Lower leg skin (tissue), 3 donors: ENCODE data around the gene GTF3A.

ENCODE experiments used
- POLR2A ChIP-seq, 2 donors: fragments of 450-650 bp; IDR thresholded peaks; one replicate each; pipeline ENCODE4 v1.6.1; 2016 to 2017; ENCODE audit warnings: antibody characterized with exemption in 2 of 2, mild to moderate bottlenecking in 1 of 2, moderate library complexity in 1 of 2
- TF ChIP-seq, protein P1 (sequence below), 3 donors: fragments of 450-650 bp; IDR thresholded peaks; one replicate each; pipeline ENCODE4 v1.5.1; 2016; ENCODE audit warnings: antibody characterized with exemption in 3 of 3, mild to moderate bottlenecking in 3 of 3, moderate library complexity in 2 of 3

DNA sequence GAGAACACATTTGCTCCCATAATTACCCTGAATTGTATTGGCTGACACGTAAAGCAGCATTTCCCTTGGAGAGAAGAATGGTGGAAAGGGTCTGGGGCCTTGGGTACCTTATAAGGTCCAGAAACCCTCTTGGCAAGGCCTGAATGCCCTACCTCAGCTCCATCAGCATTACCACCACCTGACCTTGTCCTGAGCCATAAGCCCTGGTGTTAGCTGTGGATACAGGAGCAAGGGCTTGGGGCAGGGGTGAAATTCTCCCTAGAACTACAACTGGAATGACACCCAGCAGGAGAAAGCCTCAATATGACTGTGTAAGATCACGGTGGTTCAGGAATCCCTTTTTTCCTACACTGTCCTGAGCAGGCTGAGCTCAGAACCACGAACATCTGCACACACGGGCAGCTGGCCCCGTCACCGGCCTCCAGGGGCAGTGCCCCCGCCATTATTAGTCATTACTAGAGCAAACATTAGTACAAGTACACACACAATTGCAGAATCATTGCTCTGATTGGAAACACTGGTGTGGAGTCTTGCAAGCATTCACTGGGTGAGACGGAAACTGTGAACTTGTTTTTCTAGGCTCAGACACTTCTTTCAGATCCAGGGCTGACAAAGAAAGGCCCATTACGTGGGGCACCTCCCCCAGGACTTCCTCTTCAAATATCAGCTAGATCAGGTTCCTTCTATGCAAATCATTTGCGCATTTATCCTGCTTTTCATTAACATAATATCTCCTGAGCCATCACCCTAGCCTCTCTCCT lies 52.7 kb downstream of the GTF3A start:
- TF ChIP-seq, protein P1, sequence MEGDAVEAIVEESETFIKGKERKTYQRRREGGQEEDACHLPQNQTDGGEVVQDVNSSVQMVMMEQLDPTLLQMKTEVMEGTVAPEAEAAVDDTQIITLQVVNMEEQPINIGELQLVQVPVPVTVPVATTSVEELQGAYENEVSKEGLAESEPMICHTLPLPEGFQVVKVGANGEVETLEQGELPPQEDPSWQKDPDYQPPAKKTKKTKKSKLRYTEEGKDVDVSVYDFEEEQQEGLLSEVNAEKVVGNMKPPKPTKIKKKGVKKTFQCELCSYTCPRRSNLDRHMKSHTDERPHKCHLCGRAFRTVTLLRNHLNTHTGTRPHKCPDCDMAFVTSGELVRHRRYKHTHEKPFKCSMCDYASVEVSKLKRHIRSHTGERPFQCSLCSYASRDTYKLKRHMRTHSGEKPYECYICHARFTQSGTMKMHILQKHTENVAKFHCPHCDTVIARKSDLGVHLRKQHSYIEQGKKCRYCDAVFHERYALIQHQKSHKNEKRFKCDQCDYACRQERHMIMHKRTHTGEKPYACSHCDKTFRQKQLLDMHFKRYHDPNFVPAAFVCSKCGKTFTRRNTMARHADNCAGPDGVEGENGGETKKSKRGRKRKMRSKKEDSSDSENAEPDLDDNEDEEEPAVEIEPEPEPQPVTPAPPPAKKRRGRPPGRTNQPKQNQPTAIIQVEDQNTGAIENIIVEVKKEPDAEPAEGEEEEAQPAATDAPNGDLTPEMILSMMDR (IDR thresholded peaks at IDR 0.05): no peak
- TF ChIP-seq POLR2A (IDR thresholded peaks at IDR 0.05): no peak
